HG02798 (cell line): ENCODE results near the gene MAN2A2.
"Not testable (repeated sequence)": the region's sequence is repeated elsewhere in the genome, so short reads cannot be mapped to it uniquely, and the experiment has no call there.

ENCODE experiments used
- ATAC-seq: cut with Tn5 transposase; IDR thresholded peaks from one replicate; pipeline ENCODE4 v1.9.1; 2021; ENCODE audit warnings: mild to moderate bottlenecking; ENCODE audit not compliant: unreplicated experiment, poor library complexity

Gene MAN2A2

DNA sequence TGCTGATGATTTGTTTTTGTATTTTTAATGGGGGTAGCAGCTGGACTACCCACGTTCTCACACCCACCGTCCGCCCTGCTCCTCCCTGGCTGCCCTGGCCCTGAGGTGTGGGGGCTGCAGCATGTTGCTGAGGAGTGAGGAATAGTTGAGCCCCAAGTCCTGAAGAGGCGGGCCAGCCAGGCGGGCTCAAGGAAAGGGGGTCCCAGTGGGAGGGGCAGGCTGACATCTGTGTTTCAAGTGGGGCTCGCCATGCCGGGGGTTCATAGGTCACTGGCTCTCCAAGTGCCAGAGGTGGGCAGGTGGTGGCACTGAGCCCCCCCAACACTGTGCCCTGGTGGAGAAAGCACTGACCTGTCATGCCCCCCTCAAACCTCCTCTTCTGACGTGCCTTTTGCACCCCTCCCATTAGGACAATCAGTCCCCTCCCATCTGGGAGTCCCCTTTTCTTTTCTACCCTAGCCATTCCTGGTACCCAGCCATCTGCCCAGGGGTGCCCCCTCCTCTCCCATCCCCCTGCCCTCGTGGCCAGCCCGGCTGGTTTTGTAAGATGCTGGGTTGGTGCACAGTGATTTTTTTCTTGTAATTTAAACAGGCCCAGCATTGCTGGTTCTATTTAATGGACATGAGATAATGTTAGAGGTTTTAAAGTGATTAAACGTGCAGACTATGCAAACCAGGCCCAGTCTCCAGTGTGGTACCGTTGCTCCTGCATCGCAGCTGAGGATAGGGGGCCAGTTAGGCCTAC is 20.1 kb upstream of the MAN2A2 start:
- no peak for ATAC-seq

DNA sequence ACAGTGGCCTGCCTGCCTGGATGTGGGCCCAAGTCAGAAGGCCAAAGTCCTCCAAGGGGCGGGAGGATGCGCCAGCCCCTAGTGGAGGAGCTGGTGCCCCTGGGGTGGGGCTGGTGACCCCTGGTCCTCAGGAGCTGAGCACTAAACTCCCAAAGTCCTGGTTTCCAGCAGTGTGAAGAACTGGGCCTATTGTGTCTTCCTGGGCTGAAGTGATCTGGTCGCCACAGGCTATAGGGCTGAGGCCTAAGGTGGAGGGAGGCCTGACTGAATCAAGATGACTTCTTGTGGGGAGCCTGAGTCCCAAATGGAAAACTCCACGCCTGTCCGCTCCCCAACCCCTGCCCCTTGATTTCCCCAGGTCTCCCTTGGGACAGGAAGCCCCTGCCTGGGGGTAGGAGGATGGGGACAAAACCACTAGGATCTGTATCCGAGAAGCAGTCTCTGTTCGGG is 19.6 kb upstream of the MAN2A2 start:
- no peak for ATAC-seq

DNA sequence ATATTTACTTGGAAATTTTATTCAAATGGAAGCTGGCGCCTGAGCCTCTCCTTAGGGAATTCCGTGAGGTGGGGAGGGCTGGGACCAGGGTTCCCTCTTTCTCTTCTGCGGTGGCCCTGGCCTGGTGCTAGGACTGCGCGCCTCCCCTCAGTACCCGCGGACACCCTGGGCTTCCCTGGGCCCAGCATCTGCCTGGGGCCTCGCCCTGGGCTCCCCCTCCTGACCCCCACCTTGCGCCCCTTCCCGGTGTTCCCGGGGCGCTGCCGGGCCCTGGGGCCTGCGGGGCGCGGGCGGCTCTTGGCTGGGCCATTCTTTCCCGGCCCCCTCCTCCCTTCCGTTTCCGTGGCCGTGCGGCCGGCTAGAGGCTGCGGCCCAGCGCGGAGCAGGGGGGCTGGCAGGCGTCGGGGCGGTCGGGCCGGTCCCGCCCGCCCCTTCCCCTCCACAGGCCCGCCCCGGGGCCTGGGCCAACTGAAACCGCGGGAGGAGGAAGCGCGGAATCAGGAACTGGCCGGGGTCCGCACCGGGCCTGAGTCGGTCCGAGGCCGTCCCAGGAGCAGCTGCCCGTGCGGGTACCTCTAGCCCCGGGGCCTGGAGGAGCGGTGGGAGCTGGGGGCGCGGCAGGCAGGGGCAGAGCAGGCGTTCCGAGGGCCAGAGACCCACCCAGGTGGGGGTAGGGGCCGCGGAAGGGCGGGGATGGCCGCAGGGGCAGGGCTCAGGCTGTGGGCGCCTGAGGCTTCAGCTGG is 19.0 kb upstream of the MAN2A2 start, which contains the start of gene FES:
FES (plus strand) TSS at position 529 of the 743 bp plus-strand sequence. CDS start 542 bp downstream, outside the sequence.
- ATAC-seq, result no peak

DNA sequence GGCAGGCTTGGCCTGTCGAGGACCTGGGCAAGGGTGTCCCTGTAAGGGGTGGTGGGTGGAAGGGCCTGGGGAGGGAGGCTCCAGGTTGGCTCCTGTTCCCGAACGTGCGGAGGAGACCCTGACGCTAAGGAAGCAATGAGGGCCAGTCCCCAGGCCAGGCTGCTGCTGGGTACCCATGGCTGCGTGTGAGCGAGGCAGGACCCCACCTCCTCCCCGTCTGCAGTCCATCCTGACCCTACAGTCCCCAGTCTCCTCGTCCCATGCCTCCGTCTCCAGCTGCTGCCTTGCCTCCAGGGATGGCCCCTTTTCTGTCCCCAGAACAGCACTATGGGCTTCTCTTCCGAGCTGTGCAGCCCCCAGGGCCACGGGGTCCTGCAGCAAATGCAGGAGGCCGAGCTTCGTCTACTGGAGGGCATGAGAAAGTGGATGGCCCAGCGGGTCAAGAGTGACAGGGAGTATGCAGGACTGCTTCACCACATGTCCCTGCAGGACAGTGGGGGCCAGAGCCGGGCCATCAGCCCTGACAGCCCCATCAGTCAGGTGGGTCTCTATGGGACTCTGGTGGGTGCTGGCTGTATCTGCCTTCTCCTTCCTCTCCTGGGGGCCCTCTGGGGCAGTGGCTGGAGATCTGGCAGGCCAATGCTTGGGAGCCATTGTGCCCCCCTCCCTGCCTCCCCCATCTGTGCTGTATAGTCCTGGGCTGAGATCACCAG is 18.2 kb upstream of the MAN2A2 start:
- no peak for ATAC-seq

DNA sequence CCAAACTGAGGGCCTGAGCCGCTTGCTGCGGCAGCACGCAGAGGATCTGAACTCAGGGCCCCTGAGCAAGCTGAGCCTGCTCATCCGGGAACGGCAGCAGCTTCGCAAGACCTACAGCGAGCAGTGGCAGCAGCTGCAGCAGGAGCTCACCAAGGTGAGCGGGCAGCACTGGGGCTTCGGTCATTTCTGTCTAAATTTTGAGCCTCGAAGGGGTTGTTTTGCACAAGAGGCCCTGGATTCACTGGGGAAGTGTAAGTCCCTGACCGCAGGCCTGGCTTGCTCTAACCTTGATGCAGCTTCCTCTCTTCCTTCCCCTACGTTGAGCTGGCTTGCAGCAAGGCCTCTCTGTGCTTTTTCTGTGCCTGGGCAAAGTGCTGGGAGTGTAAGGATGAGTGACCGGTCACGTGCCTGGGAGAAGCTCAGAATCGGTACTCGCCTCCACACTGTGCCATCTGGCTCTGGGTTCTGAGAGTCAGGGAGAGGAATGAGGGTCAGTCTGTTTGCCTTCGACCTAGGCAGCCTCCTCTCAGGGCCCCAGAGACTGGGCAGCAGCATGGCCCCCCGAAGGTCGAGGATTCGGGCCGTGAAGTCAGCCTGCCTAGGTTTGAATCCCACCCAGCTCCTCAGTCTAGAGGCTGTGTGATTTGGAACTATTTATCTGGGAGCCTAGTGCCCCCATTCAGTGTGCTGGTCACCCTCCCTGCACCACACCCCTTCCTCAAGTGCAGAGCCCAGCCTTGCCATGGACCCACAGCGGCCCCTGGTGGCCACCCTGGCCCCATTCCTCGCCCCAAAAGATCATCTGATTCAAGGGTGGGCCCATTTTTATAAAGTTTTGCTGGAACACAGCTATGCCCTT is 17.4 kb upstream of the MAN2A2 start:
- ATAC-seq, result no peak

DNA sequence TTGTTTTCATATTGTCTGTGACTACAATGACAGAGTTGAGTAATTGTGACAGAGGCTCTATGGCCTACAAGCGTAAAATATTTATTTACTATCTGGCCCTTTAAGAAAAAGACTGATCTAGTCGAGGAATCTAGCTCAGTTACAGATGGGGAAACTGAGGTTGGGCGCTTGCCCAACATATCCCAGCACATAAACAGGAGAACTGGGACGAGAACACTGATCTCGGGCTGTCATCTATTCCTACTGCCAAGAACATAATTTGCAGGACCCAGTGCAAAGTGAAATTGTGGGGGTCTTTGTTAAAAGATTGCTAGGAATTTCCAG is 16.8 kb upstream of the MAN2A2 start:
- no peak for ATAC-seq

DNA sequence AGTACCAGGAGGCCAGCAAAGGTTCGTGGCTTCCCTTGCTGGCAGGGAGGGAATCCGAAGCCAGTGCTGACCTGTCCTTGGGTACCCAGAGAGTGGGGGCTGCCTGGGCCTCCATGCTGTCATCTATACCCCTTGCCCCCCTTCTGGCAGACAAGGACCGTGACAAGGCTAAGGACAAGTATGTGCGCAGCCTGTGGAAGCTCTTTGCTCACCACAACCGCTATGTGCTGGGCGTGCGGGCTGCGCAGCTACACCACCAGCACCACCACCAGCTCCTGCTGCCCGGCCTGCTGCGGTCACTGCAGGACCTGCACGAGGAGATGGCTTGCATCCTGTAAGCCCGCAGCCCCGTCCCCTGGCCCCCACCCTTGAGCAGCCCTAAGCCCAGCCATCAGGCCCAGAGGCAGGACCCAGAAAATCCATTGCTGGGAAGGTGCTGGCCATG is 16.0 kb upstream of the MAN2A2 start:
- no peak for ATAC-seq

DNA sequence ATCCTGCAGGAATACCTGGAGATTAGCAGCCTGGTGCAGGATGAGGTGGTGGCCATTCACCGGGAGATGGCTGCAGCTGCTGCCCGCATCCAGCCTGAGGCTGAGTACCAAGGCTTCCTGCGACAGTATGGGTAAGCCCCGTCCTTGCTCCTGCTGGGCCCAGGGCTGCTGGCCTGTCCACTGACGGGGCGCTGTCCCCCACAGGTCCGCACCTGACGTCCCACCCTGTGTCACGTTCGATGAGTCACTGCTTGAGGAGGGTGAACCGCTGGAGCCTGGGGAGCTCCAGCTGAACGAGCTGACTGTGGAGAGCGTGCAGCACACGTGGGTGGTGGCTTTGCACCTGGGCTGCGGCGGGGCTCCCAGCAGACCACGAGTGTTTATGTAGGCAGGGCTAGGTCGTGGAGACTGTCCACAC is 13.8 kb upstream of the MAN2A2 start:
- ATAC-seq, result no peak

DNA sequence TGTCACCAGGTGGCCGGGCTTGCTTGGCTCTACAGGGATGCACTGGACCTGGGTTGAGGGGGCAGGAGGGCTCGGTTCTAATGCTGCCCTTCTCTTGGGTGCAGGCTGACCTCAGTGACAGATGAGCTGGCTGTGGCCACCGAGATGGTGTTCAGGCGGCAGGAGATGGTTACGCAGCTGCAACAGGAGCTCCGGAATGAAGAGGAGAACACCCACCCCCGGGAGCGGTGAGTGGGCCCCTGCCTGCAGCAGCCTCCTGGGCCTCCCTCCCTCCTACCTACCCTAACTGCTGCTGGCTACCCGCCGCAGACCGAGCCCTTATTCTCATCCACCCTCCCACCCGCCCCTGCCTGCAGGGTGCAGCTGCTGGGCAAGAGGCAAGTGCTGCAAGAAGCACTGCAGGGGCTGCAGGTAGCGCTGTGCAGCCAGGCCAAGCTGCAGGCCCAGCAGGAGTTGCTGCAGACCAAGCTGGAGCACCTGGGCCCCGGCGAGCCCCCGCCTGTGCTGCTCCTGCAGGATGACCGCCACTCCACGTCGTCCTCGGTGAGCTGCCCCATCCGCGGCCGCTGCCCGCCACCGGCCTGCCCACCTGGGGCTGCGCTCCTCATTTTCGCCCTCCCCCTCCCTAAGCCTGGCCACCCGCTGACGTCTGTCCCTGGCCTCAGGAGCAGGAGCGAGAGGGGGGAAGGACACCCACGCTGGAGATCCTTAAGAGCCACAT is 13.2 kb upstream of the MAN2A2 start:
- no peak for ATAC-seq

DNA sequence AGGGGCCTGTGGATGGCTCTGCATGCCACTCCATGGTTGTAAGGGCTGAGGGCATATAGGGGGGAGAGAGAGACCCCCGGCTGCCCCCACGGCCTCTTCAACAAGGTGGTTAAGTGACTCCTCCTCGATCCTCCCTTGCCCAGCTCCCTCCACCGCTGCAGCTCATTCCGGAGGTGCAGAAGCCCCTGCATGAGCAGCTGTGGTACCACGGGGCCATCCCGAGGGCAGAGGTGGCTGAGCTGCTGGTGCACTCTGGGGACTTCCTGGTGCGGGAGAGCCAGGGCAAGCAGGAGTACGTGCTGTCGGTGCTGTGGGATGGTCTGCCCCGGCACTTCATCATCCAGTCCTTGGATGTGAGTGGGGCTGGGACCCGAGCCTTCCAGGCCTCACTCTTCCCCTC is 12.3 kb upstream of the MAN2A2 start:
- no peak for ATAC-seq

DNA sequence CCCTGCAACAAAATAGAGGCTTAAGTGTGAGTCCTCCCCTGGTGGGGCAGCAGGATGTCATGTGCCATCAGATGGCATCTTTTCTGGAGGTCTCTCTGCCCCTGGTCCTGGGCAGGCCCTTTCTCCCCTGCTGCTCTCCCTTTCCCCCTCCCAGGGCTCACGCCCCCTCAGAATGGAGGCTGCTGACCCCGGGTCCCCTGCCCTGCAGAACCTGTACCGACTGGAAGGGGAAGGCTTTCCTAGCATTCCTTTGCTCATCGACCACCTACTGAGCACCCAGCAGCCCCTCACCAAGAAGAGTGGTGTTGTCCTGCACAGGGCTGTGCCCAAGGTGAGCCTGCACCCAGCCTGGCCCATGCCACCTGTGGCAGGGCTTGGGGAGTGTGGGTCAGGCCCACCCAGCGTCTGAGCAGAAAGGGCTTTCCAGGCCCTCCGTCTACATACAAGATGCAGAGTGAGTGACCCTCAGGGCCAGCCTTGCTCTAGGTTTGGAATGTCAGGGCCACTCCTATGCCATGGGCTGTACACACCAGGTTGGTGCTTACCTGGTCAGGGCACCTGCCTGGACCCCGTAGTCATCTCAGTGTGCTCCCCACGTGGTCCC is 11.7 kb upstream of the MAN2A2 start:
- no peak for ATAC-seq

DNA sequence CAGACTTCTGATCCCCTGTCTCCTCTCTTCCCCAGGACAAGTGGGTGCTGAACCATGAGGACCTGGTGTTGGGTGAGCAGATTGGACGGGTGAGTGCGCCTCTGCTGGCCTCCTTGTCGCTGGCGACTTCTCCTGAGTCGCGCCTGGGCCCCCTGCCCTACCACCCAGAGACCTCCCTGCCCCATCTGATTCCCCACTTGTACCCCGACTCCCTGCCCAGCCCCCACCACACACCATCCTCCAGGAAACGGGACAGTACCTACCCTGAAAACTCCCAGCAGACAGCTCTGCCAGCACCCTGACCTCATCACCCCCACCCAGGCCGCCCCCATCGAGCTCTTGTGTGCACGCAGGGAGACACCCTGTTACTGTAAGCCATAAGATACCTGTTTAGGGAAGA is 11.1 kb upstream of the MAN2A2 start:
- ATAC-seq, result no peak

DNA sequence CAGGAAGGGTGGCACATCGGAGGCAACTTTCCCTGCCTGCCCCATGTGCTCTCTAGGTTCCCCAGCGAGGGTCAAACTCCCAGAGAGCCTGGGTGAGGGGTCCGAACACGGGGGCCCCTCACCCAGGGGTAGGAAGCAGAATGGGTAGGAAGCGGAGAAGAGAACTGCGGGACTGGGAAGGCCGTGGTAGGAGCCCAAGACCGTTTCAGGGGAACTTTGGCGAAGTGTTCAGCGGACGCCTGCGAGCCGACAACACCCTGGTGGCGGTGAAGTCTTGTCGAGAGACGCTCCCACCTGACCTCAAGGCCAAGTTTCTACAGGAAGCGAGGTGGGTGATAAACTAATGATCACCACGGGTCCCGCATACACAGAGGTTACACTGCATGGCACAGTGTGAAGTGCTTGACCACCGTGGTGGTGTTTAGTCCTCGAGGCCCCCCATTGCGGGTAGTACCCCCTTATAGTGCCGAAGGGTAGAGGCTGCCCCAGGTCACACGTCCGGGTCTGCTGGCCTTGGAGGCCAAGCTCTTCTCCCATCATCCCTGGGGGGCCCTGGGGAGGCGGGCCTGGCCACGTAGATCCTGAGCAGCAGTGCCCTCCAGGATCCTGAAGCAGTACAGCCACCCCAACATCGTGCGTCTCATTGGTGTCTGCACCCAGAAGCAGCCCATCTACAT is 10.5 kb upstream of the MAN2A2 start:
- no peak for ATAC-seq

DNA sequence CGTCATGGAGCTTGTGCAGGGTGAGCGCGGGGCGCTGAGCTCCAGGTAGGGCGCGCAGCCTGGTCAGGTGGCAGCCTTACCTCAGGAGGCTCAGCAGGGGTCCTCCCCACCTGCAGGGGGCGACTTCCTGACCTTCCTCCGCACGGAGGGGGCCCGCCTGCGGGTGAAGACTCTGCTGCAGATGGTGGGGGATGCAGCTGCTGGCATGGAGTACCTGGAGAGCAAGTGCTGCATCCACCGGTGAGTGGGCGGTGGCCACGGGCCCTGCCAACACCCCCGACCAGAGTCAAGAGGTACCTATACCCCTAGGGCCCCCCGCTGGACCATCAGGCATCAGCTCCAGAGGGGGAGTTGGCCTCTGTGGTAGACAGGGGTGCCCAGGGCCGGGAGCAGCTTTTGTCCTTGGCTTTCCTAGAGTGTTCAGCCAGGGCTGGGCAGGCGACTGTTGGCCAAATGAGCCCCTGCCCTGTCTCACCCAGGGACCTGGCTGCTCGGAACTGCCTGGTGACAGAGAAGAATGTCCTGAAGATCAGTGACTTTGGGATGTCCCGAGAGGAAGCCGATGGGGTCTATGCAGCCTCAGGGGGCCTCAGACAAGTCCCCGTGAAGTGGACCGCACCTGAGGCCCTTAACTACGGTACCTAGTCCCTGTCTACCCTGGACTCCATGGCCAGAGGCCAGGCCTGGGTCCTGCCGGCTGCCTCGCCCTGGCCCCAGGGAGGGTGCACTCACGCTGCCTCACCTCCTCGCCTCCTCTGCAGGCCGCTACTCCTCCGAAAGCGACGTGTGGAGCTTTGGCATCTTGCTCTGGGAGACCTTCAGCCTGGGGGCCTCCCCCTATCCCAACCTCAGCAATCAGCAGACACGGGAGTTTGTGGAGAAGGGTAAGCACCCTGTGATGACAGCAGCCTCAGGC is 9.7 kb upstream of the MAN2A2 start:
- no peak for ATAC-seq

DNA sequence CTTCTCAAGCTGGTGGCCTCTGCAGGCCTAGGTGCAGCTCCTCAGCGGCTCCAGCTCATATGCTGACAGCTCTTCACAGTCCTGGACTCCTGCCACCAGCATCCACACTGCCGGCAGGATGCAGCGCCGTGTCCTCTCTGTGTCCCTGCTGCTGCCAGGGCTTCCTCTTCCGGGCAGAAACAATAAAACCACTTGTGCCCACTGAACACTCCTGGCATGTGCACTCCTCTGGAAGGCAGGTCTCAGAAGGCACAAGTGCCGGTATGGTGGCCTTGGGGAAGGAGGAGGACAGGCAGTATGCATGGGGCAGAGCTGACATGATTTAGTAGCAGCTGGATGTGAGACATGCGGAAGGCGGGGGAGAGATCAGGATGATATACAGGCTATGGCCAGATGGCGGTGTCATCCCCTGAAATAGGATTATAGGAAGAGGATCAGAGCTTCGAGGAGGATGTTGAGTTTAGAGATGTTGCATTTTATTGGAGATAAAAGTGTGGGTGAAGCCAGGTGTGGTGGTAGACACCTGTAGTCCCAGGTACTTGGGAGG is 7.5 kb upstream of the MAN2A2 start:
- no peak for ATAC-seq

DNA sequence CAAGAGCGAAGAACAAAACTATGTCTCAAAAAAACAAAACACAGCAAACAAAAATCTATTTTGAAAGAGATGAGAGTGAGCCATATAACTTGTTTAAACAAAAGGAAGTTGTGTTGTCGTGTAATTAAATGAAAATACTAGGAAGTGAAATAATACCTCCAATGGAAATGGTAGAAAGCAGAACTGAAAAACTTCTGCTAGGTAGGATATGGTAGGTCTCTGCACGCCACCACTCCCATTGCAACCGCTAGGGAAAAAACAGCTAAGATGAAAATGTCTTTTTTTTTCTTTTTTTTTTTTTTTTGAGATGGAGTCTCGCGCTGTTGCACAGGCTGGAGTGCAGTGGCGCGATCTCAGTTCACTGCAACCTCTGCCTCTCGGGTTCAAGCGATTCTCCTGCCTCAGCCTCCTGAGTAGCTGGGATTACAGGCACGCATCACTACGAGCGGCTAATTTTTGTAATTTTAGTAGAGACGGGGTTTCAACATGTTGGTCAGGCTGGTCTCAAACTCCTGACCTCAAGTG is 5.9 kb upstream of the MAN2A2 start:
- ATAC-seq, result not testable (repeated sequence)
